Hematopoietic multipotent progenitor cell treated with erythropoietin and hydrocortisone succinate and interleukin-3 and kit ligand, for 4 days (in vitro differentiated cells): ENCODE results near the gene GRID1.

Experiments used
- DNase-seq: peaks from one replicate; pipeline ENCODE4 v3.0.0-alpha.2; 2015

Gene GRID1

GRCh38 chr10:86368987-86369386 is 2.4 kb upstream of the GRID1 start:
- no peak for DNase-seq

GRCh38 chr10:86368046-86368445 is 1.5 kb upstream of the GRID1 start:
- DNase-seq: no peak

GRCh38 chr10:86367152-86367951 is 757 bp upstream of the GRID1 start:
- DNase-seq: no peak

- DNase-seq: no peak
These were observed 232 bp upstream of the GRID1 start for GRCh38 chr10:86366902-86367151.

GRCh38 chr10:86365346-86366032 is 1.1 kb downstream of the GRID1 start:
- DNase-seq: no peak

- DNase-seq: peak; percentile 52
These were observed 1.9 kb downstream of the GRID1 start for GRCh38 chr10:86364491-86365345.

GRCh38 chr10:86363833-86364490 is 2.6 kb downstream of the GRID1 start:
- peak; percentile 43 for DNase-seq

GRCh38 chr10:86363184-86363832 is 3.3 kb downstream of the GRID1 start:
- DNase-seq: peak; percentile 49

- DNase-seq: no peak
These were observed 3.9 kb downstream of the GRID1 start for GRCh38 chr10:86362586-86363183.

- no peak for DNase-seq
These were observed 4.5 kb downstream of the GRID1 start for GRCh38 chr10:86362129-86362527.

GRCh38 chr10:86361156-86362128 is 5.2 kb downstream of the GRID1 start:
- DNase-seq: no peak

GRCh38 chr10:86360657-86361056 is 5.9 kb downstream of the GRID1 start:
- DNase-seq: no peak

- no peak for DNase-seq
These were observed 6.6 kb downstream of the GRID1 start for GRCh38 chr10:86359954-86360353.

- DNase-seq: no peak
These were observed 7.5 kb downstream of the GRID1 start for GRCh38 chr10:86359111-86359510.

- DNase-seq: no peak
These were observed 8.9 kb downstream of the GRID1 start for GRCh38 chr10:86357676-86358075.

GRCh38 chr10:86357041-86357440 is 9.6 kb downstream of the GRID1 start:
- DNase-seq: no peak

GRCh38 chr10:86356296-86356695 is 10.3 kb downstream of the GRID1 start:
- no peak for DNase-seq

- peak; percentile 89 for DNase-seq
These were observed 11.0 kb downstream of the GRID1 start for GRCh38 chr10:86355571-86356038.

- DNase-seq: peak; percentile 56
These were observed 11.6 kb downstream of the GRID1 start for GRCh38 chr10:86354761-86355540.
